Heart right ventricle (tissue), 16 donors: Measurements from ENCODE around the gene HMCN1. TPM values are rescaled to one million over a fixed set of nuclear protein-coding genes. Genes with fewer than 3 reads are reported as not detected.

Experiments
- ATAC-seq, 8 donors: fragments of 200-7000 bp; cut with Tn5 transposase; one replicate each; pipeline ENCODE4 v1.9.1; 2020; ENCODE audit warnings: mild to moderate bottlenecking in 8 of 8, moderate library complexity in 8 of 8, moderate number of reproducible peaks in 1 of 8
- DNase-seq, 2 donors: peaks; one replicate each; pipeline ENCODE4 v3.0.0-alpha.2; 2020
- H3K27ac ChIP-seq, 10 donors: fragments of 200-600 bp; sonication (generic) in 2 of 10; one replicate each; pipeline versions ENCODE4 v1.5.0 to v1.8.0; 2020 to 2022; ENCODE audit warnings: mild to moderate bottlenecking in 3 of 10
- H3K27me3 ChIP-seq, 7 donors: fragments of 200-600 bp; one replicate each; pipeline ENCODE4 v1.8.0; 2021 to 2022; ENCODE audit warnings: mild to moderate bottlenecking in 2 of 7
- H3K36me3 ChIP-seq, 9 donors: fragments of 200-600 bp; sonication (generic) in 1 of 9; one replicate each; pipeline versions ENCODE4 v1.5.0 to v1.8.0; 2020 to 2022; ENCODE audit warnings: mild to moderate bottlenecking in 2 of 9
- H3K4me1 ChIP-seq, 9 donors: fragments of 200-600 bp; sonication (generic) in 1 of 9; one replicate each; pipeline versions ENCODE4 v1.5.0 to v1.8.0; 2020 to 2022; ENCODE audit warnings: mild to moderate bottlenecking in 4 of 9
- H3K4me3 ChIP-seq, 10 donors: fragments of 200-600 bp; sonication (generic) in 2 of 10; one replicate each; pipeline versions ENCODE4 v1.5.0 to v1.8.0; 2020 to 2022; ENCODE audit warnings: mild to moderate bottlenecking in 7 of 10, moderate library complexity in 2 of 10
- H3K9me3 ChIP-seq, 11 donors: fragments of 200-600 bp in 10 of 11; sonication (generic) in 2 of 11; one replicate each; pipeline versions ENCODE4 v1.5.0 to v1.8.0; 2013 to 2022; ENCODE audit warnings: mild to moderate bottlenecking in 2 of 11, control low read depth in 1 of 11, moderate library complexity in 1 of 11
- CTCF ChIP-seq, 9 donors: fragments of 200-600 bp; sonication (generic) in 2 of 9; IDR thresholded peaks; one replicate each; pipeline versions ENCODE4 v1.5.0 to v1.8.0; 2021 to 2022; ENCODE audit warnings: antibody characterized with exemption in 9 of 9, mild to moderate bottlenecking in 5 of 9, moderate library complexity in 1 of 9
- WGBS, 2 donors: extraction: QIAGEN DNeasy Blood & Tissue Kit; methylation state at CpG; one replicate each; pipeline ENCODE4 v1.1.7; 2013; ENCODE audit warnings: inconsistent platforms in 1 of 2; 5-methylcytosine and 5-hydroxymethylcytosine counted together
- intact Hi-C, 10 donors: fragments of 100-400 bp; cut with DNase I; formaldehyde crosslinking; loops; one replicate each; pipeline versions ENCODE4 v1.11.1 to v1.14.2; 2022
- polyA plus RNA-seq, 2 donors: library from polyadenylated mRNA; stranded (reverse); fragments of 200-250 nt; gene quantifications; one replicate each; pipeline ENCODE4 v1.2.3, GENCODE V29; 2013
- total RNA-seq, 10 donors: library from RNA; stranded (reverse); fragmentation: NEBNext Ultra II Directional in 3 of 10; extraction: Animal tissue kit (Norgen Biotek cat#: 25700) in 3 of 10; gene quantifications; one replicate each; pipeline versions ENCODE4 v1.2.1 to v1.2.4, GENCODE V29; 2021 to 2023
- donor health status: Arrhythmogenic right ventricular cardiomyopathy.
- donor health status: ischemic (EF 13 %, LVEDD 7.1; RV severe dilation, severe dysfunction).
- donor health status: healthy with polysubstance abuse.
- donor health status: DM: no; HTN: yes; CAD: no.
- donor health status: DM: no; HTN: no; CAD: no.
- donor health status: ischemic (EF 25% LVEDD 6.9; RV normal size, moderate dysfunction).
- donor health status: ischemic (EF 25% LVEDD 5.7; RV mildly dilated, moderate dysfunction).
- donor health status: healthy.
- donor health status: DM: yes; HTN: yes; CAD: no.
- donor health status: Ischemic cardiomyopathy.
- donor health status: ischemic (EF 35%, LVEDD 5.7; RV mildly dilated, moderate dysfunction).
- donor health status: nonischemic (EF 11% LVEDD 7.7; RV severe dilation, severe dysfunction).
- donor health status: DM: yes; HTN: yes; CAD: no.
- donor health status: PGD.
- donor health status: ischemic (EF 29% LVEDD 5.4; RV normal size, mild dysfunction).
- donor health status: nonischemic (EF 23%, LVEDD 6.1; RV moderate dilation, normal function).

Gene HMCN1
- total and polyA plus RNA-seq, 12 donors: 3.4 to 12.4 (median 6.2) TPM

DNA sequence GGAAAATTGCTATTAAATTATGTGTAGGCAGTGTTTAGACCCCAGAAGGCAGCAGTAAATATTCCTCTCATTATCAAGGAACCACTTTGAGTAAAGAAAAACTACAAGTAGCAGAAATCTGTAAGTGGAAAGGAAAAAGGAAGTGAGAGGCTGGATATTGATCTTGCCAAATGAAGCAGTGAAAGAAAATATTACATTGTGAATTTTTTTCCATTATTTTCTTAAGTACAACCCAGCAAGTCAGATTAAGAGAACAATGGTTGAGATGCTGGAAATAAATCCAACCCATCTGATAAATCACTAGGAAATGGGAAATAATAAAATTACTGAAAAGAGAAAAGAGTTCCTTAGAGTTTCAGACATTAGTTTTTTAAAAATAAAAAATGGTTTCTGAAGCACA, 106.7 kb downstream of the HMCN1 start:
- ATAC-seq: no peak

DNA sequence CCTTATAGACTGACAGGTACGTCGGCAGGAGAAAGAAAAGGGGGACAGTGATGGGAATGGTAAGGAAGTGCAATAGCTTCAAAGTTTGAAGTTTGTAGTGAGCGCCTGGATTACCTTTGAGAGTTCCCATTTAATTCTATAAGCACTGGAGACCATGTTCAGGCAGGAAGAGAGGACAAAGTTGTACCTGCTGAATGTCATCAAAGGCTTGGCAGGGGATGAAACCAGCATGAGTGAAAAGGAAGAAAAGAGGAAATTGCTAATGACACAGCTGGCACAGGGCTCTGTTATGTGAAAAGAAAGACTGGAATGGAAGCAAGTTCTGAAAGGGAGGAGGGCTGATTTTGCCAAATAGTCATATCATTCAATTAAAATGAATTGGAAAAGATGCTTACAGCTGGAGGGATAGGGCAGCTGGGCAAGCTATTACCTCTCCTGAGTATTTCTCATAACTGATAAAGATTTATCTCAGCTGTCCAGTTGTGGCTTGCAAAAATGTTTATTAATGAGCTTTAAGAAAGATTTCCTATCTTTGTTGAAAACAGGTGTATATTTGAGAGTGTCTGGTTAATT, 109.2 kb downstream of the HMCN1 start:
- DNase-seq: no peak
- Histone ChIP-seq H3K9me3 (no peaks in the 10 kb centered on the region), H3K4me3 (no peak overlapping the region), H3K4me1 (peaks cover 0 to 28% (median 0%) of the 10 kb centered on the region in 9 donors), H3K27me3 (no peaks in the 10 kb centered on the region), H3K36me3 (no peaks in the 10 kb centered on the region), H3K27ac (no peak overlapping the region)
- peak in 1 of 8 donors; percentile 38 for ATAC-seq
- 69 to 78% methylated on average over 3 of the region's 3 CpGs for WGBS, 2 donors
- TF ChIP-seq CTCF (IDR thresholded peaks at IDR 0.05): no peak
- intact Hi-C loops: no loop called here

More for the DNA sequence above, 106.7 kb downstream of the HMCN1 start:
- DNase-seq: no peak
- H3K27ac ChIP-seq: peak overlapping the region in 2 of 10 donors; percentile 16 to 35
- H3K9me3 ChIP-seq: no peaks in the 10 kb centered on the region
- intact Hi-C loops: no loop called here
- no peak for TF ChIP-seq CTCF (IDR thresholded peaks at IDR 0.05)
- no peaks in the 10 kb centered on the region for H3K36me3 ChIP-seq
- no peaks in the 10 kb centered on the region for H3K27me3 ChIP-seq
- peaks cover 0 to 28% (median 0%) of the 10 kb centered on the region in 9 donors for H3K4me1 ChIP-seq
- H3K4me3 ChIP-seq: no peak overlapping the region

- WGBS, 2 donors: 50 to 57% methylated on average over 1 of the region's 1 CpG
- TF ChIP-seq CTCF (IDR thresholded peaks at IDR 0.05): no peak
- peaks cover 0 to 28% (median 0%) of the 10 kb centered on the region in 9 donors for H3K4me1 ChIP-seq
- no peaks in the 10 kb centered on the region for H3K9me3 ChIP-seq
- no peaks in the 10 kb centered on the region for H3K27me3 ChIP-seq
- ATAC-seq (no peak), DNase-seq (no peak)
- H3K27ac ChIP-seq: no peak overlapping the region
- intact Hi-C loops: no loop called here
- H3K36me3 ChIP-seq: no peaks in the 10 kb centered on the region
- H3K4me3 ChIP-seq: no peak overlapping the region
Observed at GRCh38 chr1:185843986-185844385, 109.8 kb downstream of the HMCN1 start.

- 84 to 87% methylated on average over 4 of the region's 4 CpGs for WGBS, 2 donors
- no peaks in the 10 kb centered on the region for H3K36me3 ChIP-seq
- no peak overlapping the region for H3K4me3 ChIP-seq
- ATAC-seq: peak in 1 of 8 donors; percentile 42
- peaks cover 0 to 25% (median 0%) of the 10 kb centered on the region in 9 donors for H3K4me1 ChIP-seq
- H3K9me3 ChIP-seq: no peaks in the 10 kb centered on the region
- no peak overlapping the region for H3K27ac ChIP-seq
- no peak for DNase-seq
- H3K27me3 ChIP-seq: no peaks in the 10 kb centered on the region
- intact Hi-C loops: no loop called here
- TF ChIP-seq CTCF (IDR thresholded peaks at IDR 0.05): no peak
Observed at GRCh38 chr1:185846672-185847444, 112.7 kb downstream of the HMCN1 start.
